HG03103 (cell line): ENCODE measurements around the gene ARF5.

Experiments used
- ATAC-seq: cut with Tn5 transposase; IDR thresholded peaks from one replicate; pipeline ENCODE4 v1.9.1; 2021; ENCODE audit warnings: low read depth; ENCODE audit not compliant: unreplicated experiment

The ARF5 gene

GRCh38 chr7:127632276-127632910, 44.2 kb downstream of the ARF5 start:
- no peak for ATAC-seq

- no peak for ATAC-seq
These were observed 47.6 kb downstream of the ARF5 start for GRCh38 chr7:127635659-127636285.

GRCh38 chr7:127638197-127638596, 50.0 kb downstream of the ARF5 start:
- no peak for ATAC-seq
